SH-SY5Y (cell line): Measurements from ENCODE around the gene SMARCA2.

Source experiments
- GATA2 ChIP-seq: IDR thresholded peaks from 2 replicates; pipeline ENCODE4 v1.6.1; 2011; ENCODE audit warnings: mild to moderate bottlenecking, low read depth, low read length
- GATA3 ChIP-seq: IDR thresholded peaks from 2 replicates; pipeline ENCODE4 v1.6.1; 2011; ENCODE audit warnings: low read depth, mild to moderate bottlenecking, low read length, moderate library complexity

DNA sequence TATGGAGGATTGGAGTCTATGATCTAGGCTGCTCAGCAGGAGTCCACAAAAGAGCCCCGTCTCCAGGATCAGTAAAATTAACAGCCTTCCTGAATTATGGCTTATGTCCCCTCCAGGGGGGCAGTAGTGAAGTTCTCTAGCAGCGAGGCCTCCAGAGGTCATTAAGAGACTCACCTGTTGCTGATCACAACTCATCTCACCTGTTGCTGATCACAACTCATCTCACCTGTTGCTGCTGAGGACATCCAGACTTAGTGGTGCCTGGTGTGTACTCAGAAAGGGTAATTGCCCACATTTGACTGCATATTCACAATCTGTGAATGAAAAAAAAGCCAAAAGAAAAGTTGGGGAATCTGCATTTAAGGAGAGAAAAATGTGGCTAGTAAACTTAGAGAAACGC lies 129.5 kb downstream of the SMARCA2 start:
- no peak for TF ChIP-seq GATA2
- TF ChIP-seq GATA3: no peak
